Retinal pigment epithelial cell (primary cell): ENCODE measurements around the gene VWA8.

ENCODE experiments used
- DNase-seq: peaks from one replicate; pipeline ENCODE4 v3.0.0-alpha.2; 2010; ENCODE audit warnings: low read depth
- H3K4me3 ChIP-seq: 2 replicates; pipeline ENCODE4 v1.5.1; 2011; ENCODE audit warnings: mild to moderate bottlenecking, low read length, control low read depth, moderate library complexity
- TF ChIP-seq, protein P1 (sequence below): conservative IDR thresholded peaks from 2 replicates; pipeline ENCODE4 v1.5.1; 2011; ENCODE audit warnings: low read depth, low read length, control low read depth, inconsistent platforms

The VWA8 gene

DNA sequence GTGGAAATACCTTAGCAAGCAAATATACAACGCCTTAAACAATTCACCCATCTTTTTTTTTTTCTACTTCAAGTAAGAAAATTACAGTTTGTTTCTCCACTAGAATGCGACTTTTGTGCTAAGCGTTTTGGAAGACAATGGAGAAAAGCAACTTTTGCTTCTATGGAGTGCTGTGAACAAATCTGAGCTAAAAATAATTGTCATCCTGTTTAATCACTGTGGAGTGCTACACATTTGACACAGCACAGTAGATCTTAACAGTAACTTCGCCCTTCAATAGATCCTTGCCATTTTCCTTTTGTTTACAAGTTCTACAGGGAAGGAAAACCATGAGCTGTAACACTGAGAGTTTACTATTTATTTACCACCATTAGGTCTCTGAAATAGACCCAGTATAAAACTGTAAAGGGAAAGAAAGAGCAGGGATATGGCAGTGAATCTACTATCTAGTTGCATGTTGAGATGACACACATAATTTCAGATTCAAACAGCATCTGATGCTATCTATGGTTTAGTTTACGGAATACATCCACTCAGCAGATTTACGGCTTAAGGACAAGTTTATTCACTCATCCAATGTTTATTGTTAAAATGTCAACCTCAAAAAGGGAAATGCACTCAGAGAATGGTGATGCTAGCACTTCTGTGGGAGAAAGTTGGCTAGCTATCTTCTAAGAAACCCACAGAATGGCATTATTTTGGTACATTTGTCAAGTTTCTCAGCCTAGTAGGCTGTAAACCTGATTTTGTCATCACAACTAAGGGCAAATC lies 175.3 kb downstream of the VWA8 start:
- TF ChIP-seq, protein P1, sequence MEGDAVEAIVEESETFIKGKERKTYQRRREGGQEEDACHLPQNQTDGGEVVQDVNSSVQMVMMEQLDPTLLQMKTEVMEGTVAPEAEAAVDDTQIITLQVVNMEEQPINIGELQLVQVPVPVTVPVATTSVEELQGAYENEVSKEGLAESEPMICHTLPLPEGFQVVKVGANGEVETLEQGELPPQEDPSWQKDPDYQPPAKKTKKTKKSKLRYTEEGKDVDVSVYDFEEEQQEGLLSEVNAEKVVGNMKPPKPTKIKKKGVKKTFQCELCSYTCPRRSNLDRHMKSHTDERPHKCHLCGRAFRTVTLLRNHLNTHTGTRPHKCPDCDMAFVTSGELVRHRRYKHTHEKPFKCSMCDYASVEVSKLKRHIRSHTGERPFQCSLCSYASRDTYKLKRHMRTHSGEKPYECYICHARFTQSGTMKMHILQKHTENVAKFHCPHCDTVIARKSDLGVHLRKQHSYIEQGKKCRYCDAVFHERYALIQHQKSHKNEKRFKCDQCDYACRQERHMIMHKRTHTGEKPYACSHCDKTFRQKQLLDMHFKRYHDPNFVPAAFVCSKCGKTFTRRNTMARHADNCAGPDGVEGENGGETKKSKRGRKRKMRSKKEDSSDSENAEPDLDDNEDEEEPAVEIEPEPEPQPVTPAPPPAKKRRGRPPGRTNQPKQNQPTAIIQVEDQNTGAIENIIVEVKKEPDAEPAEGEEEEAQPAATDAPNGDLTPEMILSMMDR: no peak
- H3K4me3 ChIP-seq: no peak overlapping the region
- DNase-seq: no peak

DNA sequence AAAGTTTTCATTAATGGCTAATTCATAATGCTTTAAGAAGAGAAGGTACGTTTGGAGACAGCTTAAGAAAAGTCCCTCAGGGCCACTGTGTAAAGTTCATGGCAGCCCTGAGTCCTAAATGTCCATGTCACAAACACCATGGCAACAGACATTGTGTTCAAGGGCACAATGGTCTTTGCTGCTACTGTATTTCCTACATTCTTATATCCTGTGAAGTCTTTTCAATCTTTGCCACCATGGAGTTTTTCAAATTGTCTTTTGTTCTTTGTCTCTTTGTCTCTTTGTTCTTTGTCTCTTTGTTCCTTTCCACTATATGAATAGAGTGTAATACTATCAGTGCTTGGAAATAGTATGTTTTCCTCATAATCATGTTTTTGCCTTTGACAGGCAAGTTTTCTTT lies 178.8 kb downstream of the VWA8 start:
- no peak for DNase-seq
- no peak overlapping the region for H3K4me3 ChIP-seq
- TF ChIP-seq, protein P1: no peak

DNA sequence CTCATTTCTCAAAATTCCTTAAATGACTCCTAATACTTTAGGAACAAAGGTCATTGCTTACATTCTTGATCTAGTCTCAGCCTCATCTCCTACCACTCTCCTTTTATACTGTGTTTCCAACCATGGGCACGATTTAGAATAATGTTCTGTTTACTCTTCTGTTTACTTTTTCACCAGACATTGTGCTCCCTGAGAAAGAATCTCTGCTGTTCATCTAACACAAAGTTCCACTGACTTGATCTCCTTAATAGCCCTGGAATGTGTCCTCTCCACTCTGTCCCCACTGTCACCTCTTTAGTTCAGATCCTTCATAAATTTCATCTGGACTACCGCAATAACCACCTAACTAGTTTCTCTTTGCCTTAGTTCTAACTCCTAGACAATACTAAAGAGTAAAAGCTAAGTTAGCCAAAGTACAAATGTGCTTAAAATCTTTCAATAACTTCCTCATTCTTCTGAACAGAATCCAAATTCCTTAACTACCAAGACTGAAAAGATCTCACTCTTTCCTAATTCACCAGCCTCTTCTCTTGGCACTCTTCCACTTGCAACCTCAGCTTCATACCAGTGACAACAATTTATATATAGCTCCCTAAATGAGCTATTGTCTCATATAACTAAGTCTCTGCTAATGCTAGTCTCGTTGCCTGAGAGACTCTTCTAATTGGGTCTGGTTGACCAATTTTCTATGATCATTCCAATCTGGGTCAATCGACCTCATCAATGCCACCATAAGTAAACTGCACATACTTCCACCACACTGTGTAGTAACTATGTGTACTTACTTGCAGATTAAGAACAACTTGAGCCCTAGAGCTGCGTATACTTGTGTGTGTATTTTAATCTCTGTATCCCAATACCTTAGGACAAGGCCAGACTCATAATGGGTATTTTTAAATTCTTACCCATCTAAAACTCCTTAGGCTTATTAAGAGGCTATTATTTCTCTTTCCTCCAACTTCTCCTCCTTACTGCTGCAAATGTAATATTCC lies 179.9 kb downstream of the VWA8 start:
- DNase-seq: peak; percentile 18
- H3K4me3 ChIP-seq: no peak overlapping the region

DNA sequence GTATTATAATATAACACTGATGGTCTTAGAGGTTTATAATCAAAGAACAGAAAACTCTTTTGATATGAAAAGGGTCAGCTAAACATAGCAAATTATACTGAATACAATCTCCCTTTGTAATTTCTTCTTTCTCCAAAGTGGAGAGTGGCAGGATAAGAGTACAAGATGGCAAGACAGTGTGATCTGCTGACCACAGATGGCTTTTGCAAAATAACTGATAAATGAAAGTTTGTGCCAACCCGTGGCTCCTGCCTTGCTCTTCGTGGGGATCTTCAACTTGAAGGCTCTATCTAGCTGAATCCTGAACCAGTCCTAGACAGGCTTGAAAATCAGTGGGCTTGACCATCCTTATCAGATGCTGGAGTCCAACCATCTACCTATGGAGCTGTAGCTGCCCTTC lies 185.7 kb downstream of the VWA8 start:
- TF ChIP-seq, protein P1: no peak
- DNase-seq: no peak

More for the DNA sequence above, 179.9 kb downstream of the VWA8 start:
- TF ChIP-seq, protein P1: no peak

DNA sequence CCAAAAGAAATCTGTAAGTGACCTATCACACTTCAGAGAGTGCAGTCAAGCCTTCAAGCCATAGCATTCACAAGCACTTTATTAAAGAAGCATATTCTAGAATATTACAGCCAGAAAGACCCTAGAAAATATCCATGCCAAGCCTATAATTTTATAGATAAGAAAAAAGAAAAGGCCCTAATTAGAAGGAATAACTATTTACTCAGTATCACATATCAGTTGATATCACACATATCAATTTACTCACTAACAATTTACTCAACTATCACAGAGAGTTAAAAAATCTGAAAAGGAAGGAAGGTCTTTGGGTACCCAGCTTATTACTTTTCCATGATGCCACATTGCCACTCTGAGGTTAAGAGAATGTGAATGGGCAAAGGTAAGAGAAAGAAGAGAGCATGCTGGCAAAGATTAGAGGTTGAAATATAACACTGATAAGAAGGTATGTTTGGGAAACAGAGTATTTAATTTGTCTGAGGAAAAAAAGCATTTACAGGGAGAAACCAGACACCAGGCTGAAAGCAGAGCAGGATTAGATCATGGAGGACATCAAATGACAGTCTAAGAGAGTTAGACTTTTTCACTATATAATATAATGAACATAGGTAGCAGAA lies 186.2 kb downstream of the VWA8 start:
- TF ChIP-seq, protein P1: no peak
- H3K4me3 ChIP-seq: no peak overlapping the region
- DNase-seq: no peak

More for the DNA sequence above, 185.7 kb downstream of the VWA8 start:
- no peak overlapping the region for H3K4me3 ChIP-seq

DNA sequence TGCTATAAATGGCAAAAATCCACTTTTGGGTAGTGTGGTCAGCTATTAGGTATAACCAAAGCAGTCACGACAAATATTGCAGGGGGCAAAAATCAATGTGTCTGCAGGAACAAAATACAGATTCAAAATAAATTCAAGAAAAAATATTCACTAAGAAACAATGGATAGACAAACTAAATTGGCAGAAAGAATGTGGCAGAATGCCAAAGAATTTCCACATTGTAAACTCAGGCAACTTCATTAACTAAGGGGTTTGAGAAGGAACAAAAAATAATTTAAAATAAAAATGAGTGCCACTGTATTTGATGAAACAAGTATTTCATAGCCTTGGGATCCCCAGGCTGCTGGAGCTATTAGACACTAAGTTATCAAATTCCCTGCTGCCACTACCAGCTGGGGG lies 193.1 kb downstream of the VWA8 start:
- TF ChIP-seq, protein P1: no peak
- no peak overlapping the region for H3K4me3 ChIP-seq
- peak; percentile 44 for DNase-seq
